ENCODE measurements around the gene PDZRN3. TPM values are rescaled to one million over a fixed set of nuclear protein-coding genes. Genes with fewer than 3 reads are reported as not detected.

PDZRN3 gene
- total RNA-seq, 1 donor from 2014 or later = 19.8 TPM

GRCh38 chr3:73504852-73505251 is 119.9 kb downstream of the PDZRN3 start:
- no peak overlapping the region for H3K4me2 ChIP-seq (ENCODE audit: low read length)
- peaks cover 1% of the 10 kb centered on the region for H3K36me3 Mint-ChIP-seq (ENCODE audit: low read depth, unreplicated experiment)
- H2AFZ ChIP-seq (ENCODE audit: low read depth, low read length) = no peak overlapping the region
- H3K27me3 Mint-ChIP-seq (ENCODE audit: low read depth, unreplicated experiment) = no peaks in the 10 kb centered on the region
- DNase-seq (ENCODE audit: low read depth) = no peak
- no peak for FAIRE-seq
- H3K4me3 ChIP-seq (ENCODE audit: insufficient read depth, low read depth, low read length) = no peak overlapping the region
- no peak overlapping the region for H3K27ac Mint-ChIP-seq (ENCODE audit: unreplicated experiment)
- no peaks in the 10 kb centered on the region for H3K9me3 Mint-ChIP-seq (ENCODE audit: unreplicated experiment)
- H3K27ac ChIP-seq (ENCODE audit: low read depth, low read length) = no peak overlapping the region
- no peaks in the 10 kb centered on the region for H3K9me3 ChIP-seq (ENCODE audit: insufficient read depth, low read depth, low read length)
- no peak for TF ChIP-seq EZH2 (IDR thresholded peaks at IDR 0.05; ENCODE audit: insufficient read depth, low read length)
- TF ChIP-seq, protein P1, sequence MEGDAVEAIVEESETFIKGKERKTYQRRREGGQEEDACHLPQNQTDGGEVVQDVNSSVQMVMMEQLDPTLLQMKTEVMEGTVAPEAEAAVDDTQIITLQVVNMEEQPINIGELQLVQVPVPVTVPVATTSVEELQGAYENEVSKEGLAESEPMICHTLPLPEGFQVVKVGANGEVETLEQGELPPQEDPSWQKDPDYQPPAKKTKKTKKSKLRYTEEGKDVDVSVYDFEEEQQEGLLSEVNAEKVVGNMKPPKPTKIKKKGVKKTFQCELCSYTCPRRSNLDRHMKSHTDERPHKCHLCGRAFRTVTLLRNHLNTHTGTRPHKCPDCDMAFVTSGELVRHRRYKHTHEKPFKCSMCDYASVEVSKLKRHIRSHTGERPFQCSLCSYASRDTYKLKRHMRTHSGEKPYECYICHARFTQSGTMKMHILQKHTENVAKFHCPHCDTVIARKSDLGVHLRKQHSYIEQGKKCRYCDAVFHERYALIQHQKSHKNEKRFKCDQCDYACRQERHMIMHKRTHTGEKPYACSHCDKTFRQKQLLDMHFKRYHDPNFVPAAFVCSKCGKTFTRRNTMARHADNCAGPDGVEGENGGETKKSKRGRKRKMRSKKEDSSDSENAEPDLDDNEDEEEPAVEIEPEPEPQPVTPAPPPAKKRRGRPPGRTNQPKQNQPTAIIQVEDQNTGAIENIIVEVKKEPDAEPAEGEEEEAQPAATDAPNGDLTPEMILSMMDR (IDR thresholded peaks at IDR 0.05; ENCODE audit: insufficient read depth, low read depth, low read length) = no peak
- H3K36me3 ChIP-seq (ENCODE audit: insufficient read depth, low read length) = no peaks in the 10 kb centered on the region
- no peaks in the 10 kb centered on the region for H3K27me3 ChIP-seq (ENCODE audit: insufficient read depth, low read length)
- no peaks in the 10 kb centered on the region for H3K79me2 ChIP-seq (ENCODE audit: insufficient read depth, low read length)
- H3K9ac ChIP-seq (ENCODE audit: low read length) = no peak overlapping the region
- peaks cover 16% of the 10 kb centered on the region for H3K4me1 ChIP-seq (ENCODE audit: insufficient read depth, low read length)
- H3K4me3 Mint-ChIP-seq (ENCODE audit: unreplicated experiment) = no peak overlapping the region
- peaks cover 36% of the 10 kb centered on the region for H3K4me1 Mint-ChIP-seq (ENCODE audit: low read depth, unreplicated experiment)
- no peaks in the 10 kb centered on the region for H4K20me1 ChIP-seq (ENCODE audit: insufficient read depth, low read length)

DNA sequence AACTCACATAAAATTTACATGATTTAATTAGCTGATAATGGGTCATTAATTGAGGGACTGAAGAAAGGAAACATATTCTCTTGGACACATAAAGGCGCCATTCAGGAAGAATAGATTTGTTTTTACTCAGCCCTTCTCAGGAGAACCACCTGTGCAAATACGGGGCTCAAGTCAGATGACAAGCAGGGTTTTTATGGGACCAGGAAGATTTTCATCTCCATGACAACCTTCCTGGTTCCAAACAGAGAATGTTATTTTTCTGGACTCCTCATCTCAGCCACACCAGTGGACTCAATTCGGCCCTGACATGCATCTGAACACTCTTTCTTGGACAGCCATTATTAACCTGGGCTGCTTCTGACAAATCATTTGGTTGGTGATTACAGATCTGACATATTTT is 120.5 kb downstream of the PDZRN3 start:
- peak overlapping the region; percentile 19 for H3K27ac Mint-ChIP-seq (ENCODE audit: unreplicated experiment)
- H3K36me3 ChIP-seq (ENCODE audit: insufficient read depth, low read length) = no peaks in the 10 kb centered on the region
- H3K9me3 Mint-ChIP-seq (ENCODE audit: unreplicated experiment) = no peaks in the 10 kb centered on the region
- H3K4me1 ChIP-seq (ENCODE audit: insufficient read depth, low read length) = peaks cover 18% of the 10 kb centered on the region
- peak overlapping the region; percentile 66 for H3K27ac ChIP-seq (ENCODE audit: low read depth, low read length)
- H3K79me2 ChIP-seq (ENCODE audit: insufficient read depth, low read length) = no peaks in the 10 kb centered on the region
- no peaks in the 10 kb centered on the region for H4K20me1 ChIP-seq (ENCODE audit: insufficient read depth, low read length)
- no peaks in the 10 kb centered on the region for H3K27me3 Mint-ChIP-seq (ENCODE audit: low read depth, unreplicated experiment)
- no peak overlapping the region for H3K9ac ChIP-seq (ENCODE audit: low read length)
- peaks cover 1% of the 10 kb centered on the region for H3K36me3 Mint-ChIP-seq (ENCODE audit: low read depth, unreplicated experiment)
- H3K9me3 ChIP-seq (ENCODE audit: insufficient read depth, low read depth, low read length) = no peaks in the 10 kb centered on the region
- H3K4me1 Mint-ChIP-seq (ENCODE audit: low read depth, unreplicated experiment) = peaks cover 31% of the 10 kb centered on the region
- H3K4me3 ChIP-seq (ENCODE audit: insufficient read depth, low read depth, low read length) = no peak overlapping the region
- DNase-seq (ENCODE audit: low read depth) (no peak), FAIRE-seq (no peak)
- no peaks in the 10 kb centered on the region for H3K27me3 ChIP-seq (ENCODE audit: insufficient read depth, low read length)
- TF ChIP-seq, protein P1 (IDR thresholded peaks at IDR 0.05; ENCODE audit: insufficient read depth, low read depth, low read length) = no peak
- no peak for TF ChIP-seq EZH2 (IDR thresholded peaks at IDR 0.05; ENCODE audit: insufficient read depth, low read length)
- no peak overlapping the region for H3K4me2 ChIP-seq (ENCODE audit: low read length)
- no peak overlapping the region for H3K4me3 Mint-ChIP-seq (ENCODE audit: unreplicated experiment)
- no peak overlapping the region for H2AFZ ChIP-seq (ENCODE audit: low read depth, low read length)

DNA sequence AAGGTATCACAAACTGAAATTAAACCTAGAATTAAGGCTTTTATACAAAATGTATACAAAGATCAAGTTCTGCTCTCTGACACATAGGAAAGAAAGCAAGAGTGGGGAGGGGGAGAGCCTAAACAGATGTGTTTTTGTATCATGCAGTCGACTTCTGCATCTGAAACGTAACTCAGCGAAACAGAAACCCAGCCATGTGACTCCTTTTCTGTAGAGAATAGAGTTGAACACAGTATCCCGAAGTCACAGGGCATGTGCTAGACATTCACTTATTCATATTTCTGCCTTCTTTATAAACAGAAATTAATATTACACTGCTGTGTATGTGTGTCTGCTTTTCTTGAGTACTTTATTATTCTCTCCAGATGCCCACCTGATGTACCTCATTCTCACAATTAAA is 121.0 kb downstream of the PDZRN3 start:
- DNase-seq (ENCODE audit: low read depth) (no peak), FAIRE-seq (peak; percentile 37)
- Mint-ChIP-seq H3K4me3 (ENCODE audit: unreplicated experiment) (peak overlapping the region; percentile 23), H3K9me3 (ENCODE audit: unreplicated experiment) (no peaks in the 10 kb centered on the region), H3K36me3 (ENCODE audit: low read depth, unreplicated experiment) (peaks cover 1% of the 10 kb centered on the region), H3K27me3 (ENCODE audit: low read depth, unreplicated experiment) (no peaks in the 10 kb centered on the region), H3K27ac (ENCODE audit: unreplicated experiment) (peak overlapping the region; percentile 73), H3K4me1 (ENCODE audit: low read depth, unreplicated experiment) (peaks cover 32% of the 10 kb centered on the region)
- H4K20me1 ChIP-seq (ENCODE audit: insufficient read depth, low read length) = no peaks in the 10 kb centered on the region
- peaks cover 18% of the 10 kb centered on the region for H3K4me1 ChIP-seq (ENCODE audit: insufficient read depth, low read length)
- H3K4me3 ChIP-seq (ENCODE audit: insufficient read depth, low read depth, low read length) = peak overlapping the region; percentile 4
- H3K27ac ChIP-seq (ENCODE audit: low read depth, low read length) = peak overlapping the region; percentile 66
- peak overlapping the region; percentile 47 for H3K9ac ChIP-seq (ENCODE audit: low read length)
- TF ChIP-seq, protein P1 (IDR thresholded peaks at IDR 0.05; ENCODE audit: insufficient read depth, low read depth, low read length) = no peak
- TF ChIP-seq EZH2 (IDR thresholded peaks at IDR 0.05; ENCODE audit: insufficient read depth, low read length) = no peak
- H3K36me3 ChIP-seq (ENCODE audit: insufficient read depth, low read length) = no peaks in the 10 kb centered on the region
- H3K9me3 ChIP-seq (ENCODE audit: insufficient read depth, low read depth, low read length) = no peaks in the 10 kb centered on the region
- H3K4me2 ChIP-seq (ENCODE audit: low read length) = peak overlapping the region; percentile 63
- H3K27me3 ChIP-seq (ENCODE audit: insufficient read depth, low read length) = no peaks in the 10 kb centered on the region
- no peaks in the 10 kb centered on the region for H3K79me2 ChIP-seq (ENCODE audit: insufficient read depth, low read length)
- H2AFZ ChIP-seq (ENCODE audit: low read depth, low read length) = peak overlapping the region; percentile 3

Measured in astrocyte (in vitro differentiated cells and primary cell).